Activated T-cell treated with anti-CD3 and anti-CD28 coated beads, Interleukin-2, amount 50 U/mL, for 4 hours (primary cell): Measurements from ENCODE around the gene UTP11. TPM values are rescaled to one million over a fixed set of nuclear protein-coding genes. Genes with fewer than 3 reads are reported as not detected.

ENCODE experiments used
- ATAC-seq, 2 donors: fragments of 200-7000 bp; cut with Tn5 transposase; one replicate each; pipeline ENCODE4 v1.10.0; 2021
- DNase-seq: peaks from one replicate; pipeline ENCODE4 v3.0.0-alpha.2; 2020
- H3K27me3 Mint-ChIP-seq: one replicate; pipeline ENCODE4 v1.8.0; 2021; ENCODE audit warnings: low read depth, mixed read lengths
- H3K36me3 Mint-ChIP-seq: one replicate; pipeline ENCODE4 v1.8.0; 2022; ENCODE audit warnings: mixed read lengths; ENCODE audit not compliant: insufficient read depth
- H3K4me1 Mint-ChIP-seq: one replicate; pipeline ENCODE4 v1.8.0; 2021; ENCODE audit warnings: low read depth, mixed read lengths
- H3K4me3 Mint-ChIP-seq: one replicate; pipeline ENCODE4 v1.8.0; 2021; ENCODE audit warnings: mild to moderate bottlenecking, moderate library complexity, mixed read lengths
- H3K9me3 Mint-ChIP-seq: one replicate; pipeline ENCODE4 v1.8.0; 2021; ENCODE audit warnings: mixed read lengths
- total RNA-seq, 3 donors: library from RNA; stranded (reverse); gene quantifications; one replicate each; pipeline ENCODE4 v1.2.1, GENCODE V29; 2021

Gene UTP11
- total RNA-seq, 3 donors from 2014 or later, result 103 to 105 (median 104) TPM

- no peak for ATAC-seq
- peaks cover 47% of the 10 kb centered on the region for H3K4me1 Mint-ChIP-seq
- peaks cover 1% of the 10 kb centered on the region for H3K36me3 Mint-ChIP-seq
- H3K4me3 Mint-ChIP-seq, result no peak overlapping the region
- H3K9me3 Mint-ChIP-seq, result no peaks in the 10 kb centered on the region
- H3K27me3 Mint-ChIP-seq, result no peaks in the 10 kb centered on the region
- no peak for DNase-seq
Observed at GRCh38 chr1:37998089-37998808, 14.3 kb upstream of the UTP11 start.

- H3K27me3 Mint-ChIP-seq, result no peaks in the 10 kb centered on the region
- H3K4me3 Mint-ChIP-seq, result peak overlapping the region; percentile 39
- DNase-seq, result no peak
- H3K9me3 Mint-ChIP-seq, result no peaks in the 10 kb centered on the region
- no peak for ATAC-seq
- peaks cover 54% of the 10 kb centered on the region for H3K4me1 Mint-ChIP-seq
- H3K36me3 Mint-ChIP-seq, result peaks cover 1% of the 10 kb centered on the region
Observed at GRCh38 chr1:37998913-37999429, 13.6 kb upstream of the UTP11 start.

- peaks cover 57% of the 10 kb centered on the region for H3K4me1 Mint-ChIP-seq
- ATAC-seq (no peak), DNase-seq (no peak)
- peak overlapping the region; percentile 39 for H3K4me3 Mint-ChIP-seq
- H3K36me3 Mint-ChIP-seq, result peaks cover 1% of the 10 kb centered on the region
- no peaks in the 10 kb centered on the region for H3K9me3 Mint-ChIP-seq
- no peaks in the 10 kb centered on the region for H3K27me3 Mint-ChIP-seq
Observed at GRCh38 chr1:37999430-38000232, 12.9 kb upstream of the UTP11 start.

GRCh38 chr1:38000233-38000528 is 12.4 kb upstream of the UTP11 start:
- DNase-seq, result no peak
- ATAC-seq, result no peak
- Mint-ChIP-seq H3K36me3 (peaks cover 1% of the 10 kb centered on the region), H3K27me3 (no peaks in the 10 kb centered on the region), H3K9me3 (no peaks in the 10 kb centered on the region), H3K4me3 (no peak overlapping the region), H3K4me1 (peaks cover 52% of the 10 kb centered on the region)

- H3K27me3 Mint-ChIP-seq, result no peaks in the 10 kb centered on the region
- H3K9me3 Mint-ChIP-seq, result no peaks in the 10 kb centered on the region
- peaks cover 1% of the 10 kb centered on the region for H3K36me3 Mint-ChIP-seq
- no peak for DNase-seq
- ATAC-seq, result no peak
- peaks cover 49% of the 10 kb centered on the region for H3K4me1 Mint-ChIP-seq
- no peak overlapping the region for H3K4me3 Mint-ChIP-seq
Observed at GRCh38 chr1:38000529-38001455, 11.7 kb upstream of the UTP11 start.

- no peaks in the 10 kb centered on the region for H3K36me3 Mint-ChIP-seq
- ATAC-seq (no peak), DNase-seq (no peak)
- H3K4me3 Mint-ChIP-seq, result peak overlapping the region; percentile 85
- no peaks in the 10 kb centered on the region for H3K27me3 Mint-ChIP-seq
- no peaks in the 10 kb centered on the region for H3K9me3 Mint-ChIP-seq
- peaks cover 44% of the 10 kb centered on the region for H3K4me1 Mint-ChIP-seq
Observed at GRCh38 chr1:38003261-38004250, 9.0 kb upstream of the UTP11 start.

GRCh38 chr1:38004284-38005108 is 8.0 kb upstream of the UTP11 start:
- DNase-seq, result no peak
- Mint-ChIP-seq H3K9me3 (no peaks in the 10 kb centered on the region), H3K4me3 (peak overlapping the region; percentile 85), H3K4me1 (peaks cover 44% of the 10 kb centered on the region), H3K36me3 (no peaks in the 10 kb centered on the region), H3K27me3 (no peaks in the 10 kb centered on the region)
- ATAC-seq, result peak; percentile 39 to 56

GRCh38 chr1:38005195-38006007 is 7.1 kb upstream of the UTP11 start, which contains the start of gene FHL3:
Gene FHL3, minus strand, starts transcription at chr1:38005514. Its CDS starts 6,102 bp downstream, at chr1:37999412.
- Mint-ChIP-seq H3K36me3 (no peaks in the 10 kb centered on the region), H3K9me3 (no peaks in the 10 kb centered on the region), H3K4me1 (peaks cover 44% of the 10 kb centered on the region), H3K27me3 (no peaks in the 10 kb centered on the region), H3K4me3 (peak within 1 kb of the TSS; percentile 85)
- ATAC-seq (peak; percentile 16 to 37), DNase-seq (peak; percentile 39)

- H3K4me1 Mint-ChIP-seq, result peaks cover 42% of the 10 kb centered on the region
- peak overlapping the region; percentile 70 for H3K4me3 Mint-ChIP-seq
- ATAC-seq (no peak), DNase-seq (no peak)
- H3K36me3 Mint-ChIP-seq, result no peaks in the 10 kb centered on the region
- H3K9me3 Mint-ChIP-seq, result no peaks in the 10 kb centered on the region
- no peaks in the 10 kb centered on the region for H3K27me3 Mint-ChIP-seq
Observed at GRCh38 chr1:38006008-38006828, 6.3 kb upstream of the UTP11 start.

- no peaks in the 10 kb centered on the region for H3K9me3 Mint-ChIP-seq
- no peaks in the 10 kb centered on the region for H3K27me3 Mint-ChIP-seq
- peaks cover 8% of the 10 kb centered on the region for H3K36me3 Mint-ChIP-seq
- DNase-seq, result no peak
- peak overlapping the region; percentile 56 for H3K4me3 Mint-ChIP-seq
- H3K4me1 Mint-ChIP-seq, result peaks cover 53% of the 10 kb centered on the region
- peak; percentile 70 to 73 for ATAC-seq
Observed at GRCh38 chr1:38009088-38009840, 3.3 kb upstream of the UTP11 start.

GRCh38 chr1:38009841-38010180 is 2.7 kb upstream of the UTP11 start:
- peaks cover 50% of the 10 kb centered on the region for H3K4me1 Mint-ChIP-seq

More at GRCh38 chr1:38009841-38010180, 2.7 kb upstream of the UTP11 start:
- Mint-ChIP-seq H3K4me3 (no peak overlapping the region), H3K27me3 (no peaks in the 10 kb centered on the region), H3K36me3 (peaks cover 8% of the 10 kb centered on the region), H3K9me3 (no peaks in the 10 kb centered on the region)
- ATAC-seq (no peak), DNase-seq (no peak)
